Natural killer cell (primary cell): ENCODE results near the gene IFI6. TPM values are rescaled to one million over a fixed set of nuclear protein-coding genes. Genes with fewer than 3 reads are reported as not detected.
"Not testable (repeated sequence)": the region's sequence is repeated elsewhere in the genome, so short reads cannot be mapped to it uniquely, and the experiment has no call there.

Experiments
- ATAC-seq, 3 donors: fragments of 150-1000 bp in 2 of 3; fragments of 200-7000 bp in 1 of 3; cut with Tn5 transposase; 1 replicate in 1 of 3; 2 replicates in 2 of 3; pipeline ENCODE4 v1.10.0; 2021; ENCODE audit warnings: mild to moderate bottlenecking in 2 of 3, moderate library complexity in 2 of 3
- DNase-seq, 2 donors: peaks; one replicate each; pipeline versions ENCODE4 v3.0.0 to v3.0.0-alpha.2; 2013 to 2021; ENCODE audit warnings: mixed read lengths in 1 of 2
- H3K27ac ChIP-seq: one replicate; pipeline ENCODE4 v1.5.1; 2013; ENCODE audit warnings: mild to moderate bottlenecking, low read length
- H3K27me3 ChIP-seq: one replicate; pipeline ENCODE4 v1.6.1; 2013; ENCODE audit warnings: low read length; ENCODE audit not compliant: control insufficient read depth, insufficient read depth
- H3K36me3 ChIP-seq: one replicate; pipeline ENCODE4 v1.6.1; 2013; ENCODE audit warnings: low read length; ENCODE audit not compliant: control insufficient read depth, insufficient read depth
- H3K4me1 ChIP-seq: one replicate; pipeline ENCODE4 v1.6.1; 2013; ENCODE audit warnings: low read length; ENCODE audit not compliant: control insufficient read depth, insufficient read depth
- H3K4me3 ChIP-seq: one replicate; pipeline ENCODE4 v1.5.1; 2013; ENCODE audit warnings: low read length
- H3K9me3 ChIP-seq: one replicate; pipeline ENCODE4 v1.6.1; 2013; ENCODE audit warnings: low read length; ENCODE audit not compliant: control insufficient read depth, insufficient read depth
- H3K27ac Mint-ChIP-seq, 2 donors: one replicate each; pipeline ENCODE4 v1.8.0; 2022; ENCODE audit warnings: mild to moderate bottlenecking in 2 of 2, mixed read lengths in 2 of 2, moderate library complexity in 1 of 2
- H3K27me3 Mint-ChIP-seq, 2 donors: one replicate each; pipeline ENCODE4 v1.8.0; 2022; ENCODE audit warnings: low read depth in 2 of 2, mixed read lengths in 2 of 2
- H3K36me3 Mint-ChIP-seq: one replicate; pipeline ENCODE4 v1.8.0; 2022; ENCODE audit warnings: mixed read lengths
- H3K4me1 Mint-ChIP-seq, 2 donors: one replicate each; pipeline ENCODE4 v1.8.0; 2022; ENCODE audit warnings: mixed read lengths in 2 of 2
- H3K4me3 Mint-ChIP-seq: one replicate; pipeline ENCODE4 v1.8.0; 2022; ENCODE audit warnings: mild to moderate bottlenecking, moderate library complexity, mixed read lengths
- H3K9me3 Mint-ChIP-seq, 2 donors: one replicate each; pipeline ENCODE4 v1.8.0; 2022; ENCODE audit warnings: mixed read lengths in 2 of 2
- WGBS: methylation state at CpG from one replicate; pipeline ENCODE4 v1.1.7; 2013; ENCODE audit warnings: missing lambda C conversion rate; ENCODE audit not compliant: insufficient coverage; 5-methylcytosine and 5-hydroxymethylcytosine counted together
- intact Hi-C: fragments of 100-400 bp; cut with micrococcal nuclease; formaldehyde crosslinking; loops from one replicate; pipeline ENCODE4 v1.14.2; 2022
- total RNA-seq, 4 donors: library from RNA; stranded (reverse); fragments of 120-200 nt in 1 of 4; gene quantifications; one replicate each; pipeline versions ENCODE4 v1.2.3 to v1.2.4, GENCODE V29; 2013 to 2022
- TF ChIP-seq, protein P1 (sequence below): fragments of 200-600 bp; IDR thresholded peaks from one replicate; pipeline ENCODE4 v1.8.0; 2022; ENCODE audit warnings: antibody characterized with exemption

Gene IFI6
- total RNA-seq, 3 donors from 2014 or later (not counting 1 experiment from before 2014, with no cell fraction given): 26.7 to 36.0 (median 34.8) TPM

DNA sequence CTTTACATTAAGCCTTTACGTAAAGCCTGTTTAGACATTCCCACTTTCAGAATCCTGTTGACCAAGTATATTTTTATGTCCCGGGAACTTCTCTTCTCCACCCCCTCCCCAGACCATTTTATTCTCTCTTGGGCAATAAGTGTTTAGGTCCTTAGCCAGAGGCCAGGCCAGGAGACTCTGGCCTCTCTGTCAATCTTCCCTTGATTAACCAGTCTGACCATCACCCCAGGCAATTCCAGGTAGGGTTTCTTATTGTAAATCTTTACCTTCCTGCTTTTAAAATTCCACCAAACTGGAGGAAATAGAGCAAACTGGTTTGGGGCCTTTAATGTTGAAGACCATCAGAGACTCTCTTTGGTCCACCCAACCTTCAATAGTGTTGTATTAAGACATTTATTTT, 12.2 kb upstream of the IFI6 start:
- no peak for ATAC-seq
- WGBS: 94% methylated on average over 2 of the region's 2 CpGs
- Histone ChIP-seq H3K27ac (no peak overlapping the region), H3K9me3 (peaks cover 12% of the 10 kb centered on the region), H3K4me3 (no peak overlapping the region), H3K36me3 (no peaks in the 10 kb centered on the region), H3K27me3 (no peaks in the 10 kb centered on the region), H3K4me1 (no peaks in the 10 kb centered on the region)
- Mint-ChIP-seq H3K4me3 (no peak overlapping the region), H3K27ac (no peak overlapping the region), H3K36me3 (peaks cover 11% of the 10 kb centered on the region), H3K9me3 (peaks cover 4 to 5% of the 10 kb centered on the region in 2 donors), H3K4me1 (no peaks in the 10 kb centered on the region), H3K27me3 (peaks cover 0 to 7% of the 10 kb centered on the region in 2 donors)
- DNase-seq: no peak
- TF ChIP-seq, protein P1, sequence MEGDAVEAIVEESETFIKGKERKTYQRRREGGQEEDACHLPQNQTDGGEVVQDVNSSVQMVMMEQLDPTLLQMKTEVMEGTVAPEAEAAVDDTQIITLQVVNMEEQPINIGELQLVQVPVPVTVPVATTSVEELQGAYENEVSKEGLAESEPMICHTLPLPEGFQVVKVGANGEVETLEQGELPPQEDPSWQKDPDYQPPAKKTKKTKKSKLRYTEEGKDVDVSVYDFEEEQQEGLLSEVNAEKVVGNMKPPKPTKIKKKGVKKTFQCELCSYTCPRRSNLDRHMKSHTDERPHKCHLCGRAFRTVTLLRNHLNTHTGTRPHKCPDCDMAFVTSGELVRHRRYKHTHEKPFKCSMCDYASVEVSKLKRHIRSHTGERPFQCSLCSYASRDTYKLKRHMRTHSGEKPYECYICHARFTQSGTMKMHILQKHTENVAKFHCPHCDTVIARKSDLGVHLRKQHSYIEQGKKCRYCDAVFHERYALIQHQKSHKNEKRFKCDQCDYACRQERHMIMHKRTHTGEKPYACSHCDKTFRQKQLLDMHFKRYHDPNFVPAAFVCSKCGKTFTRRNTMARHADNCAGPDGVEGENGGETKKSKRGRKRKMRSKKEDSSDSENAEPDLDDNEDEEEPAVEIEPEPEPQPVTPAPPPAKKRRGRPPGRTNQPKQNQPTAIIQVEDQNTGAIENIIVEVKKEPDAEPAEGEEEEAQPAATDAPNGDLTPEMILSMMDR: no peak
- intact Hi-C loops: no loop called here

DNA sequence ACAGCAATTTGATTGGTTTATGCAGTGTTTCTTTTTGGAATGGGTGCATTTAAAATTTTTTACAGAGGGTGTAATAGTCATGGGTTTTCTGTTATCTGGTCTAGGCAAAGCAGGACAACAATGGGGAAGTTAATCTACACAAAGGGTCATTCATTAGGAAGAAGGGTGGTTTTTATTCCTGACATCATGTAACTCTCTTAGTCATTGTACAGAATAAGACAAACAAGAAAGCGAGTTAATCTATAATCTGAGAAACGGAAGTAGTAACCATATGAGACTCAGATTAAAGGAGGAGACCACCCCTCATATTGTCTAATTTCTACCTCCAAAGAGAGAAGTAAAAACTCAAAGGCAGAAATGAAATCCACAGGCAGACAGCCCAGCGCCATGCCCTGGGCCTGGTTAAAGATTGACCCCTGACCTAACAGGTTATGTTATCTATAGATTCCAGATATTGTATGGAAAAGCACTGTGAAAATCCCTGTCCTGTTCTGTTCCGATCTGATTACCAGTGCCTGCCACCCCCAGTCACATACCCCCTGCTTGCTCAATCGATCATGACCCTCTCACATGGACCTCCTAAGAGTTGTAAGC, 10.5 kb upstream of the IFI6 start:
- Mint-ChIP-seq H3K9me3 (peaks cover 4 to 5% of the 10 kb centered on the region in 2 donors), H3K27me3 (peaks cover 0 to 10% of the 10 kb centered on the region in 2 donors), H3K4me3 (no peak overlapping the region), H3K4me1 (no peaks in the 10 kb centered on the region), H3K27ac (no peak overlapping the region), H3K36me3 (peaks cover 11% of the 10 kb centered on the region)
- TF ChIP-seq, protein P1: no peak
- intact Hi-C loops: no loop called here
- no peak for DNase-seq
- 95% methylated on average over 4 of the region's 5 CpGs for WGBS
- no peaks in the 10 kb centered on the region for H3K4me1 ChIP-seq
- no peak overlapping the region for H3K27ac ChIP-seq
- H3K9me3 ChIP-seq: peaks cover 12% of the 10 kb centered on the region
- ATAC-seq: no peak
- no peaks in the 10 kb centered on the region for H3K36me3 ChIP-seq
- no peaks in the 10 kb centered on the region for H3K27me3 ChIP-seq
- H3K4me3 ChIP-seq: no peak overlapping the region

DNA sequence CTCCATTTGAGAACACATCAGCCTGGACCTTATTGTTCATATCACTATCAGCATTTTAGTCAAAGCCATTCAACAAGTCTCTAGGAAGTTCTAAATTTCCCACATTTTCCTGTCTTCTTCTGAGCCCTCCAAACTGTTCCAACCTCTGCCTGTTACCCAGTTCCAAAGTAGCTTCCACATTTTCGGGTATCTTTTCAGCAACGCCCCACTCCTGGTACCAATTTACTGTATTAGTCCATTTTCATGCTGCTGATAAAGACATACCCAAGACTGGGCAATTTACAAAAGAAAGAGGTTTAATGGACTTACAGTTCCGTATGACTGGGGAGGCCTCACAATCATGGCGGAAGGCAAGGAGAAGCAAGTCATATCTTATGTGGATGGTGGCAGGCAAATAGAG, 9.6 kb upstream of the IFI6 start:
- H3K4me3 ChIP-seq, DNase-seq, H3K36me3 ChIP-seq, H3K4me3 Mint-ChIP-seq, H3K27me3 Mint-ChIP-seq, H3K27ac ChIP-seq, H3K9me3 Mint-ChIP-seq, H3K4me1 Mint-ChIP-seq, H3K4me1 ChIP-seq, ATAC-seq, intact Hi-C loops, H3K27ac Mint-ChIP-seq, H3K27me3 ChIP-seq: not testable (repeated sequence)
- peaks cover 11% of the 10 kb centered on the region for H3K36me3 Mint-ChIP-seq
- H3K9me3 ChIP-seq: peaks cover 12% of the 10 kb centered on the region
- 100% methylated on average over 4 of the region's 4 CpGs for WGBS

DNA sequence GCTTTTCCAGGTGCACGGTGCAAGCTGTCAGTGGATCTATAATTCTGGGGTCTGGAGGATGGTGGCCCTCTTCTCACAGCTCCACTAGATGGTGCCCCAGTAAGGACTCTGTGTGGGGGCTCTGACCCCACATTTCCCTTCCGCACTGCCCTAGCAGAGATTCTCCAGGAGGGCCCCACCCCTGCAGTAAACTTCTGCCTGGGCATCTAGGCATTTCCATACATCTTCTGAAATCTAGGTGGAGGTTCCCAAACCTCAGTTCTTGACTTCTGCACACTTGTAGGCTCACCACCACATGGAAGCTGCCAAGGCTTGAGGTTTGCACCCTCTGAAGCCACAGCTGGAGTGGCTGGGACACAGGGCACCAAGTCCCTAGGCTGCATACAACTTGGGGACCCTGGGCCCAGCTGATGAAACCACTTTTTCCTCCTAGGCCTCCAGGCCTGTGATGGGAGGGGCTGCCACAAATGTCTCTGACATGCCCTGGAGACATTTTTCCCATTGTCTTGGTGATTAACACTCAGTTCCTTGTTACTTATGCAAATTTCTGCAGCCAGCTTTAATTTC, 8.3 kb upstream of the IFI6 start:
- H3K4me1 Mint-ChIP-seq, H3K27me3 ChIP-seq, DNase-seq, H3K27ac ChIP-seq, H3K4me3 Mint-ChIP-seq, H3K36me3 ChIP-seq, ATAC-seq, intact Hi-C loops, H3K9me3 Mint-ChIP-seq, H3K27me3 Mint-ChIP-seq, H3K4me1 ChIP-seq, H3K4me3 ChIP-seq, H3K27ac Mint-ChIP-seq: not testable (repeated sequence)
- peaks cover 11% of the 10 kb centered on the region for H3K36me3 Mint-ChIP-seq
- 100% methylated on average over 2 of the region's 2 CpGs for WGBS
- peaks cover 12% of the 10 kb centered on the region for H3K9me3 ChIP-seq
